HL-60/S4 (cell line): Measurements from ENCODE around the gene ZC3H4.

Experiments used
- in situ Hi-C: fragments of 300-500 bp; cut with MboI; formaldehyde crosslinking; loops from 2 replicates; pipeline ENCODE4 v1.14.3; 2022; ENCODE audit warnings: low sequenced_read_pairs

ZC3H4 gene

DNA sequence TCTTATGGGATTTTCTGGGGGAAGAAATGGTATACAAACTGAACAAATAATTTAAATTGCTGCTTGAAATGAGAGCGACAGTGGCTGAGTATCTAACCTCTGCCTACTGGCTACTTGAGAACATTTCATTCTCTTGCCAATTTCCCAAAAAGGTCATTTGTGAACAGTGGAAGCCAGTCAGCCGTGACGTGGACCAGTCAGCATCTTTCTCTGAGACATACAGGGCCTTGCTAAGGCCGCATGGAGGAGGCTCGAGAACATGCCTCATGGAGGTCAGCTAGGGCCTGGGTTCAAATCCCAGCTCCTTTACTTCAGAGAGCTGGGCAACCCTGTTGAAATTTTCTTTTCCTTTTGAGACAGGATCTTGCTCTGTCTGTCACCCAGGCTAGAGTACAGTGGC lies 20.3 kb downstream of the ZC3H4 start:
- in situ Hi-C loops = no loop called here

DNA sequence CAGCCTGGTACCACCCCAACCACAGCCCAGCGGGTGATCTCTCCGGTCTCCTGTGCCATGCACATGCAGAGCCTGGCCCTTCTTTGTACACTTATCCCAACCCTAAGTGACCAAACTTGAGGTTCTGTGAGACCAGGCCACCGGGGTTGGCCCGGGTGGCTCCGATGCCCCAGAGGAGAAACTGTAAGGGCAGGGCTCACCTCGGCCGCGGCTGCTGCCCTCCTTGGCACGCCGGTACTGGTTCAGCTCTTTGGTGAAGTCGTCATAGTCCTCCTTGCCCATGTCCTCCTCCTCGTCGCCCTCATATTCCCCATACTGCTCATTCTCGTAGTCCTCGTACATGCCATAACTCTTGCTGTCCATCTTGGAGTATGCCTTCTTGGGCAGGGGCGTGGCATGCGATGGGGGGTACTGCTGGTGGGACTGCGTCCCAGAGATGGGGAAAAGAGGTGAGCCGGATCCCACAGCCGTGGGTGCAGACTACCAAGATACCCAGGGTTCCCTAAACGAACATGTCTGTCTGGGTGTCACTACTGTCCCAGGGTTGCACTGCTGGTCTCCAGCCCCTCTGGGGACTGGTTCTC lies 23.7 kb downstream of the ZC3H4 start:
- in situ Hi-C loops = no loop called here

DNA sequence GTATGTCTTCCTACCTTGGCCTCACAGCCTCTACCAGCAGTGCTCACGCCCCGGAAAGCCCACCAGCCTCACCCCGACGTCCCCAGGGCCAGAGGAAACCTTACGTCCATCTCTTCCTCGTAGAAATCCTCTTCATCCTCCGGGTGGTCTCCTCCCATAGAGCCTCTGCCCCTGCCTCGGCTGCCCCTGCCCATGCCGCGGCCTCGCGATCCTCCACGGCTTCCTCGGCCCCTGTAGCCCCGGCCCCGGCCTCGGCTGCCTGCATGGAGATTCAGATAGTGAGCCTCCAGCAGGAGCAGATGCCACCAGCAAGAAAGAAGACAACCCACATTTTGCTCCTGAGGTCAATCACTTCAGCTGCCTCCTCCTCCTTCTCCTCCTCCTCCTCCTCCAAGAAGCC lies 27.3 kb downstream of the ZC3H4 start:
- in situ Hi-C loops = no loop called here

DNA sequence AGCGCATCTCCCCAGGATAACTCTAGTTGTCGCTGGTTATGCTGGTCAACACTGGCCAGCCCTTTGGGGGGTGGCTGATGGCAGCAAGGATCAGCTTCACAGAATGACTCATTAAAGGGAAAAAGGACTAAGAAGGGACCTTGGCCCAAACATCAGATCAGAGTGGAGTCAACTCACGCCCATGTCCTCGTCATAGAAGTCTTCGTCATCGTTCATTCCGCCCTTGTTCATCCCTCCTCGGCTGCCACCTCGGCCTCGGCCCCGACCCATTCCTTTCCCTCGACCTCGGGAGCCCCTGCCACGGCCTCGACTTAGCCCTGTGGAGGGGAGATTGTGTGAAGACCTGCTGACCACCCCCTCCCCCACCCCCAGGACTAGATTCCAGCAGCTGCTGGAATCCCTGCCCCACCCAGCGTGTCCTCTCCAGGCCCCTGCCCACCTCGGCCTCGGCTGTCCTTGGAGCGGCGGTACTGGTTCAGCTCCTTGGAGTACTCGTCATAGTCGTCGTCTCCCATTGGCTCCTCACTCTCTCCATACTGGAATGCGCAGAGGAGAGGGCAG lies 28.6 kb downstream of the ZC3H4 start:
- in situ Hi-C loops = loop anchor here (5.0 kb wide), 1 partner anchor 42 kb away; no protein-coding TSS in a partner anchor

DNA sequence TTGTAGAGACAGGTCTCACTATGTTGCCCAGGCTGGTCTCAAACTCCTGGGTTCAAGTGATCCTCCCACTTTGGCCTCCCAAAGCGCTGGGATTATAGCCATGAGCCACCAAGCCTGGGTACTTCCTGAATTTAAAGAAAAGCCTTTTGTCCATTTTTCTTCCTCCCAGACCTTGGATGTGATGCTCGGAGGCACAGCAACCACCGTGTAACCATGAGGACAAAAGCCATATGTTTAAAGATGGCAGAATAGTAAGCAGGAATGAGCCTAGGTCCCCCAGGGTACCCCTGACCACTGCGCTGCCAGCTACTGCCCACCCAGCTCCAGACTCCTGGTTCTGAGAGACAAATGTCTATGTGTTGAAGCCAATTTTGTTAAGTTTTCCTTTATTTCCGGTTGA lies 31.1 kb downstream of the ZC3H4 start:
- in situ Hi-C loops = loop anchor here (5.0 kb wide), 1 partner anchor 45 kb away; no protein-coding TSS in a partner anchor

DNA sequence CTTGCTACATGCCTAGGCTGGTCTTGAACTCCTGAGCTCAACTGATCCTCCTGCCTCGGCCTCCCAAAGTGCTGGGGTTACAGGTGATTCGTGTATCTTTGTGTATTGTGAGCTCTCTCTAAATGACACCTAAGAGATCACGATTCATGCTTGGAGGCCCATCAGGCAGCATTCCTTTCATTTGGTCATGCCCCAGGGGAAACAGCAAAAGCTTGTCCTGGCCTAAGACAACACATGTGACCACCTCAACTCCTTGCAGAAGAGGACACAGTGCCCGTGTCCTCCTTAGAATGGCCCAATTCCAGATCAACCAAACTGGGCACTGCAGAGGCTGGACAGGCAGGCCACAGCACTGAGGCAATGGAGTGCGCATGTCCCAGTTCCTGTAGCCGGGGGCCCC lies 32.5 kb downstream of the ZC3H4 start:
- in situ Hi-C loops = loop anchor here (5.0 kb wide), 1 partner anchor 46 kb away; no protein-coding TSS in a partner anchor

DNA sequence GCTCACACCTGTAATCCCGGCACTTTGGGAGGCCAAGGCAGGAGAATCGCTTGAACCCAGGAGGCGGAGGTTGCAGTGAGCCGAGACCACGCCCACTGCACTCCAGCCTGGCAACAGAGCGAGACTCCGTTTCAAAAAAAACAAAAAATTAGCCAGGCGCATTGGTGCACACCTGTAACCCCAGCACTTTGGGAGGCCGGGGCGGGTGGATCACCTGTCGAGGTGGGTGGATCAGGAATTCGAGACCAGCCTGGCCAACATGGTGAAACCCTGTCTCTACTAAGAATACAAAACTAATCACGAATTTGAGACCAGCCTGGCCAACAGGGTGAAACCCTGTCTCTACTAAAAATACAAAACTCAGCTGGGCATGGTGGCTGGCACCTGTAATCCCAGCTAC lies 35.2 kb downstream of the ZC3H4 start:
- in situ Hi-C loops = loop anchor here (10.0 kb wide), 1 partner anchor 166 kb away; no protein-coding TSS in a partner anchor

DNA sequence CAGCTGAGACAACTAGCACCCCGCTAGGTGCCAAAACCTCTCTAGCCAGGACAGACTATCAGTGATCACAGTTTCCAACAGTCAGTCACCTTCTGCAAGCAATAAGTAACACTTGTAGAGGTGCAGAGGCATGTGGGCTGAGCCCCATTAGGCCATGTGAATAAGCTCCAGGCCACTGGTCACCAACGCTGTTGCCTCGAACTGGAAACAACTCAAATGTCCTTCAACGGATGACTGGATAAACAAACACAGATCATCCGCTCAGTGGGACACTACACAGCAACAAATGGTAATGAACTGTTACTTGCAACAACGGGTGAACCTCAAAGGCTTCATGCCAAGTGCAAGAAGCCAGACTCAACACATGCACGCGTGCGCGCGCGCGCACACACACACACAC lies 37.6 kb downstream of the ZC3H4 start:
- in situ Hi-C loops = loop anchor here (10.0 kb wide), 1 partner anchor 169 kb away; no protein-coding TSS in a partner anchor

DNA sequence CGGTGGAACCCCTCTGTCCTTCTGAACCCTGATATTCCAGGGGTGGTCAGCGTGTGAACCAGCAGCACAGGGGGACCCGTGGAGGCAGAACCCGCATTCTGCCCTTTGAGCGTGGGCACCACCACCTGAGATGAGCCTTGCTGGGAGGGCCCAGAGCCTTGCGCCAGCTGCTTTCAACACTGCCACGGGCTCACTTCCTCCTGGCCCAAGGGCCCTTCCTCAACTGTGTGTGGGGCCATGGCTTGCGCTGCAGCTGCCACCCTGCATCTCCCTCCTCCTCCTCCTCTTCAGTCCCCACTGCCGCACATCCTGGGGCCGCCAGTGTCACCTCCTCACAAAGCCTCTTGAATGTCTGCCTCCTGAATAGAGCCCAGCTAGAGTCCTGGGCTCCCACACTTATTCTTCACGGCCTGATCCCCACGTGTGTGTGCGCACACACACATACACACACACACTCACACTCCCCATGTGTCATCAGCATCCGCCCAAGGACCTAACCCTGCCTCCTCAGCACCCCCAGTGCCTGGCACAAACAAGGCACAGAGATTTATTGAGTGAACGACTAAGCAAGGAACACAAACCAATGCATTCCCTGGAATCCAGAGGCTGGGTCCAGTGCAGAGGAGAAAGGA lies 38.3 kb downstream of the ZC3H4 start:
- in situ Hi-C loops = loop anchor here (10.0 kb wide), 1 partner anchor 170 kb away; no protein-coding TSS in a partner anchor

DNA sequence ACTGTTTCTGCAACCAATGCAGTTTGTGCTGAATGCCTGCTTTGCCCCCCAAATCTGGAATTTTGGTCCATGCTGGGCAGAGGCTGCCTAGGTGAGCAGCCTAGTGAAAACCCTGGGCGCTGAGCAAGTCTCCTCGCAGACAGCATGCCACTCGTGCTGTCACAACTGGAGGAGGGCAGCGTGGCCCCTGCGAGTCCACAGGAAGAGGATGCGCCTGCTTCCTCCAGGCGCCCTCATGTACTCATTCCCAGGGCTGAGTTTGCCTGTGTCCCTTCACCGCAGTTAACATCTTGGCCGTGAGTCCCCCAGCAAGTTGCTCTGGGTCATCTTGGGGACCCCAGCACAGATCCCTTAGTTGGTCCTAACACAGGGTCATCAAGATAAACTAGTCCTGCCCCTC lies 39.0 kb downstream of the ZC3H4 start:
- in situ Hi-C loops = loop anchor here (10.0 kb wide), 1 partner anchor 170 kb away; no protein-coding TSS in a partner anchor

DNA sequence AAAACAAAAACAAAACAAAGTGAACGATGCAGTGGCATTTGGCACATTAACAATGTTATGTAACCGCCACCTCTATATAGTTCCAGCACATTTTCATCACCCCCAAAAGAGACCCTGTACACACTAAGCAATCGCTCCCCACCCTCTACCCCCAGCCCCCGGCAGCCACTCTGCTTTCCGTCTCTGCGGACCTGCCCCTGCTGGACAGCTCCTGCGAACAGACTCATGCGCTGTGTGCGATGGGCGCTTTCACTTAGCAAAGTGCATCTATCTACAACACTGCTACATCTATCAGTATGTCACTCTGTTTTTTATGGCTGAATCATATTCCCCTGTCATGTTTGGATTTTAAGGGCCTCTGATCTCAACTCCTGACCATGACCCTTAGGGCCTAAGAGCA lies 40.0 kb downstream of the ZC3H4 start:
- in situ Hi-C loops = loop anchor here (10.0 kb wide), 1 partner anchor 171 kb away; no protein-coding TSS in a partner anchor

DNA sequence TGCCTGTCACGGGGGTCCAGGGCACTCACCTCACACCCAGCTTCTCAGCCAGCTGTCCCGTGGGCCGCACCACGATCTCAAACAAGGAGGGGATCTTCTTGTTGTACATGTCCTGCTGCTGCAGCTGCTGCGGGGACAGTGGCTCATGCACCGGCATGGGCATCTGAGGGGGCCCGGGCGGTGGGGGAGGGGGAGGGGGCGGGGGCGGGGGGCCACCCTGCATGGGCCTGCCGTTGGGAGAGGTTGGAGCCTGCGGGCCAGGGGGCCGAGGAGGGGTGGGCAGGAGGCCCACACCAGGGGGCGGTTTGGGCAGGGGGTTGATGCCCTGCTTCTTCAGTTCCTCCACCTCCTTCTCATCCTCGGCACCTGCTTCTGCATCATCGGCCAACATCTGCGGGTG lies 41.3 kb downstream of the ZC3H4 start:
- in situ Hi-C loops = loop anchor here (10.0 kb wide), 1 partner anchor 172 kb away; no protein-coding TSS in a partner anchor

DNA sequence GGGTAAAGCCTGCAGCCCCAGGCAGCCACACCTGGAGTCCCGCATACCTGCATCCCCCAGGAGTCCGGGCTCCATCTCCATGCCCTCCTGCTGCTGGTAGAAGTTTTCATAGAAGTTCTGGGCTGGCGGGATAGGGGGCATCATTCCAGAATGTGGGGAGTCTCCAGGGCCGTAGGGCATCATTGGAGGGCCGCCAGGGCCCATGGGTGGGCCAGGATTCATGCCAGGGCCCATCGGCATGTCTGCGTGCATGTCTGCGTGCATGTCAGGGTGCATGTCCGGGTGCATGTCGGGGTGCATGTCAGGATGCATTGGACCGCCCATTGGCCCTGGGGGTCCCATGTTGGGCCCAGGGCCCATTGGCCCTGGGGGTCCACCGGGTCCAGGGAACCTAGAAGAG lies 41.8 kb downstream of the ZC3H4 start:
- in situ Hi-C loops = loop anchor here (10.0 kb wide), 1 partner anchor 173 kb away; no protein-coding TSS in a partner anchor

DNA sequence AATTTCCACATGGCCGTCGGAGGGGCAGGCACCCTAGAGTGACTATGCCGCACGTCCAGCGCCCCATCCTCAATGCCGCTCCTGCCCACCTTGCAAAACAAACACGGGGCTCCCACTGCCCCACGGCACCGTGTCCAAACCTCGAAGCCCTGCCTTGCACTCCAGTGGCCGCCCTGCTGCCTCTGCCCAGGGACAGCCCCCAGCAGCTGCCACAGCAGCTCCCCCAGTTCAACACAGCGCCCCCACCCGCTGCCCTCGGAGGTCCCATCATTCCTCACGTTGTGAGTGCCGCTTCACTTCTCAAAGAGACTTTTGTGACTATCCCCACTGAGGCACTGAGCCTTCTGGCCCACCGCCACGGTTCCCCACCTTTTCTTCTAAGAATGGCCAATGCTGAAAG lies 42.8 kb downstream of the ZC3H4 start:
- in situ Hi-C loops = loop anchor here (10.0 kb wide), 1 partner anchor 174 kb away; no protein-coding TSS in a partner anchor

DNA sequence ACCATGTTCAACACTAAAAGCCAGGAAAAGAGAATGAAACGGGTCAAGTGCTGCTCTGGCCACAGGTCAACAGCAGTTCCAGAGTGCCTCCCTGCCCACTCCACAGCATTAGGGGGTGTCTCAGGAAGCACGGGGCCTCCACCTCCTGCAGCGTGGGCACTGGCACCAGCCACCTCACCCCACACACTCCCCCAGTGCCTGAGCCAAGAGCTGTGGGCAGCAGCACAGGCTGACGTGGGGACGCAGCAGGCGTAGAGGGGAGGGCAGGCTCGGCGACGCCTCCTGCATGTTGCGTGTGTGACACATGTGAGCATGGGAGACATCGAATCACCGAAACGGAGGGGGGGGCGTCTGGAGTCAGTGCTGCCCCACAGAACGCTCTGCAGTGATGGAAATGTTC lies 43.8 kb downstream of the ZC3H4 start:
- in situ Hi-C loops = loop anchor here (10.0 kb wide), 1 partner anchor 175 kb away; no protein-coding TSS in a partner anchor

DNA sequence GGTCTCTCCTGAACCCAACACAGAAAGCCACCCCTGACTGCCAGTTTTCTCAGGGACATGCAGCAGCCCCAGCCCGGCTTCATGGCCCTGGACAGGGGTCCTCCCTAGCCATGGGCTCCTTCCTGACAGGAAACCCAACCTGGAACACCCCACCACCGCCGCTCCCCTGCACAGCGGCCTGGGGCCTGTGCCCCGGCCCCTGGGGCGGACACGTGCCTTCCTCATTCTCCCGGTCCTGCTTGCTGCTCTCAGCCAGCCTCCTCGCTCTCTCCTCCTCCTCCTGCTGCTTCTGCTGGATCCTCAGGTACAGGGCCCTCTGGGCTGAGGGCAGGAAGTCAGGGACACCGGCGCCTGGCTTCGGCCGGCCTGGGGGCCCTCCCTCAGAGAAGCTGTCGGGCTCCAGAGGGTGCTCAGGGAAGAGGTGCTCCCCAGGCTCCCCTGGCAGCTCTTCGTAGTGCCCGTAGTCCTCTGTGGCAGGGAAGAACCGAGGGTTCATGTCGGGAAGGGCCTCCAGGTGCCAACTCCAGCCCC lies 44.6 kb downstream of the ZC3H4 start:
- in situ Hi-C loops = no loop called here

DNA sequence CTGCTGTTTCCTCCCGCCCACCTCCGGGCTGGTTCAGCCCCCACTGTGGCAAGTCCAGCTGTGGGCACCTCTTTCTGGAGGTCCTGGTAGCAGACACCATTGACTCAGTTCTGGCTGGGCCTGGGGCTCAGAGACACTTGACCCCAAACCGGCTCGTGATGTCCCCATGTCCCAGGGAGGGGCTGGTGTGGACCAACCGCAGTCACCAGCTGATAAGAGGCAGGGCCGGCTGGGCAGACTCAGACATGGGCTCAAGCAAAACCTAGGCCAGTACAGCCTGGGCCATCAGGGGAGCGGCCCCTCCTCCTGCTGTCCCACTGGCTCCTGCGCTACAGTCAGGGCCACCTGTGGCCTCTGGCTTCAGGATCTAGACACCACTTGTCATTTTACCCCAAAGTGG lies 45.3 kb downstream of the ZC3H4 start:
- in situ Hi-C loops = no loop called here

DNA sequence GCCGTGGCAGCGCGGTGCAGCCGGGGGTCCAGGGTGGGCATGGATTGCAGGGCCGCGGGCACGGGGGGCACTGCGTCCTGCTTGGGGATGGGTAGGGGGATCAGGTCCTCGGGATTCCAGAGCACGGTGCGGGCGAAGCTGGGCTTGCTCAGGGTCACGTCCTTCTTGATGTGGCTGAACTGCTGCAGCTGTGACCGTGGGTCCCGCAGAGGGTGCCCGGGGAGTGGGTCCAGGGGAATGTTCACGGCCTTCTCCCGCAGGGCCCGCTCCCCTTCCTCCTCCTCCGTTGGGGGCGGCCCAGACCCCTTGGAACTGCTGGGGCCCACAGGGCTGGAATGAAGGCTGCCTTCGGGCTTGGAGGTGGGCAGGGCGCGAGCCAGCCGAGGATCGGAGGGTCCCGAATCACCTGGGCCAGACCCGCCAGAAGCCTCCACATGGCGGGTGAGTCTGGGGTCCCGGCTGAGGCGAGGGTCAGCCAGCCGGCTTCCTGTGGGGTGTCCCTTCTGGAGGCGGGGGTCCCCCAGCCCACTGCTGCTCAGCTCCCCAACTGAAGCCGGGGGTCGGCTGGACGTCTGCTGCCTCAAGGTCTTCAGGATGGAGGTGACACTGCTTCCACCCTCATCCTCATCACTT lies 46.2 kb downstream of the ZC3H4 start:
- in situ Hi-C loops = no loop called here

DNA sequence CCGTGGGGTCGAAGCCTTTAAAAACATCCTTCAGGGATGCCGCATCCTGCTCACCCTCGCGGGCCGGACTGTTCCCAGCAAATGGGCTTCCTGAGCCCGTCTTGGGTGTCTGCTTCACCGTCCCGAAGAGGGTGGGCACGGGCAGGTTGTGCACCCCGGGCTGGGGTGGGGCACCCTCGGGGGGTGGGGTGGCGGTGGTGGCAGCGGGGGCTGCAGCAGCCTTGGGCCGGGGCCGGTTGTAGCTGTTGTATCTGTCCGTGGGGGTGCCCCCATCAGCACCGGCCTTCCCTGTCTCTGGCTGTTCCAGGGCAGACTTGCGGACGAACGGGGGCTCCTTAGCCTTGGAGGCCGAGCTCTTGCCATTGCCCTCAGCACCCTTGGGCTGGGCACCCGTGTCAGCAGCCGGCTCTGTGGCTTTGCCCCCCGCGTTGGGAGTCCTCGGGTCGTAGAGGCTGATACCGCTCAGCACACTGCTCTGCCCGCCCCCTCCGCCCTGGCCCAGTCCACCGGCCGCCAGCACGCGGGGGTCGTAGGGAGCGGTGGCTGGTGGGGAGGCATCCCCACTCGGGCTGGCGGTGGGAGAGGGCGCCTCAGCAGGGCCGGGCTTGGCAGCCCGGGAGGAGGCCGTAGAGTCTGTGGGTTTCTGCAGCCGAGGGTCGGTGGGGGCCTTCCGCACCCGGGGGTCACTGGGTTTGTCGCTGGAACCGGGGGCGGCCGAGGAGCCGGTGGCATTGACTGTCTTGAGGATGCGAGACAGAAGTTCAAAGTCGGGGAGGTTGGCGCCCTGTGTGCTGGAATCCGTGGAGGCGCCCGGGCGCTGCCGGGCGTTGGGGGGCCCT lies 47.0 kb downstream of the ZC3H4 start:
- in situ Hi-C loops = no loop called here

DNA sequence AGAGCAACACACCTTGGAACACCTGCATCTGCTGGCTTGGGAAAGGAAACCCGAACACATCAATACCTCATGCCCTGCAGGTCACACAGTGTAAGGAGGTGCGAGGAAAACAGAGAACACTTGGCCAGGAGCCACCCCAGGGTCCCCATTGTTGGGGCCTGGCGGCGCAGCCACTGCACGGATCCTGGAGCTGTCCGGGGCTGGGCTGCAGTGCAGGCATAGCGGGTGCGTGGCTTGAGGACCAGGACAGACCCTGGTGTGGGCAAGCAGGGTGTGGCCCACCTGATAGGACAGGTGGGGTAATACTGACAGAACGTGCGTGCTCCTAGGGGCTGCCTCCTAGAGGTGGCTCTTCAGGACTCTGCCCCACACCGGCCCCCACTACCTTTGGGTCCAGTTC lies 48.3 kb downstream of the ZC3H4 start:
- in situ Hi-C loops = no loop called here
